Measurements from ENCODE around the gene ATP8A2.

- no peak for TF ChIP-seq CTCF (conservative IDR thresholded peaks at IDR 0.05; ENCODE audit: low read length)
- no peak for TF ChIP-seq EZH2phosphoT487 (IDR thresholded peaks at IDR 0.05; ENCODE audit: borderline replicate concordance, low read depth, low read length)
Observed at GRCh38 chr13:26052337-26052736, 680.6 kb downstream of the ATP8A2 start.

All from OCI-LY7 (cell line).